ENCODE measurements around the gene FBXO38.
"Not testable (repeated sequence)": the region's sequence is repeated elsewhere in the genome, so short reads cannot be mapped to it uniquely, and the experiment has no call there.

GRCh38 chr5:148468746-148469145 is 85.0 kb downstream of the FBXO38 start:
- not testable (repeated sequence) for TF ChIP-seq TCF7L2 (IDR thresholded peaks at IDR 0.05; ENCODE audit: borderline replicate concordance, low read depth, low read length); KLF7 (tag by site-specific recombination; IDR thresholded peaks at IDR 0.05; ENCODE audit: borderline replicate concordance); ZNF561 (tag by site-specific recombination; IDR thresholded peaks at IDR 0.05; ENCODE audit: borderline replicate concordance); PRDM10 (tag by site-specific recombination; IDR thresholded peaks at IDR 0.05); HOXA7 (CRISPR knock-in tag; IDR thresholded peaks at IDR 0.05; ENCODE audit: borderline replicate concordance); ZBTB17 (tag by site-specific recombination; IDR thresholded peaks at IDR 0.05); SCRT2 (tag by site-specific recombination; IDR thresholded peaks at IDR 0.05); HOXD13 (CRISPR knock-in tag; IDR thresholded peaks at IDR 0.05; ENCODE audit: borderline replicate concordance)
- TF ChIP-seq, protein P1, sequence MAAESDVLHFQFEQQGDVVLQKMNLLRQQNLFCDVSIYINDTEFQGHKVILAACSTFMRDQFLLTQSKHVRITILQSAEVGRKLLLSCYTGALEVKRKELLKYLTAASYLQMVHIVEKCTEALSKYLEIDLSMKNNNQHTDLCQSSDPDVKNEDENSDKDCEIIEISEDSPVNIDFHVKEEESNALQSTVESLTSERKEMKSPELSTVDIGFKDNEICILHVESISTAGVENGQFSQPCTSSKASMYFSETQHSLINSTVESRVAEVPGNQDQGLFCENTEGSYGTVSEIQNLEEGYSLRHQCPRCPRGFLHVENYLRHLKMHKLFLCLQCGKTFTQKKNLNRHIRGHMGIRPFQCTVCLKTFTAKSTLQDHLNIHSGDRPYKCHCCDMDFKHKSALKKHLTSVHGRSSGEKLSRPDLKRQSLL (tag by site-specific recombination; IDR thresholded peaks at IDR 0.05): not testable (repeated sequence)
- TF ChIP-seq, protein P2, sequence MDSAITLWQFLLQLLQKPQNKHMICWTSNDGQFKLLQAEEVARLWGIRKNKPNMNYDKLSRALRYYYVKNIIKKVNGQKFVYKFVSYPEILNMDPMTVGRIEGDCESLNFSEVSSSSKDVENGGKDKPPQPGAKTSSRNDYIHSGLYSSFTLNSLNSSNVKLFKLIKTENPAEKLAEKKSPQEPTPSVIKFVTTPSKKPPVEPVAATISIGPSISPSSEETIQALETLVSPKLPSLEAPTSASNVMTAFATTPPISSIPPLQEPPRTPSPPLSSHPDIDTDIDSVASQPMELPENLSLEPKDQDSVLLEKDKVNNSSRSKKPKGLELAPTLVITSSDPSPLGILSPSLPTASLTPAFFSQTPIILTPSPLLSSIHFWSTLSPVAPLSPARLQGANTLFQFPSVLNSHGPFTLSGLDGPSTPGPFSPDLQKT (IDR thresholded peaks at IDR 0.05; ENCODE audit: borderline replicate concordance, low read depth, low read length): not testable (repeated sequence)
